CD4-positive, alpha-beta T cell (primary cell): ENCODE results near the gene TARDBP. TPM values are rescaled to one million over a fixed set of nuclear protein-coding genes. Genes with fewer than 3 reads are reported as not detected.
"Not testable (repeated sequence)": the region's sequence is repeated elsewhere in the genome, so short reads cannot be mapped to it uniquely, and the experiment has no call there.

ENCODE experiments used
- ATAC-seq: fragments of 200-7000 bp; cut with Tn5 transposase; one replicate; pipeline ENCODE4 v1.10.0; 2022; ENCODE audit warnings: mild to moderate bottlenecking; ENCODE audit not compliant: poor library complexity
- CTCF ChIA-PET: fragments of 350-600 bp; sonication (Branson Sonifier 250); formaldehyde crosslinking; loops from one replicate; lab custom pipeline; 2021; ENCODE audit warnings: antibody characterized with exemption, inconsistent platforms; lab: Charles Lee
- POLR2A ChIA-PET: fragments of 350-600 bp; sonication (Branson Sonifier 250); formaldehyde crosslinking; loops from one replicate; lab custom pipeline; 2021; ENCODE audit warnings: antibody characterized with exemption, inconsistent platforms; lab: Charles Lee
- DNase-seq, 14 experiments: peaks; one replicate each; pipeline ENCODE4 v3.0.0-alpha.2; 2013 to 2020; ENCODE audit warnings: mixed read lengths in 2 of 14
- H3K27ac ChIP-seq, 2 donors: one replicate each; pipeline versions ENCODE4 v1.5.1 to v1.7.0; 2013; ENCODE audit warnings: low read length in 2 of 2, low read depth in 1 of 2, mild to moderate bottlenecking in 1 of 2
- H3K27me3 ChIP-seq, 2 experiments: 1 replicate in 1 of 2; 2 replicates in 1 of 2; pipeline versions ENCODE4 v1.6.1 to v1.7.0; 2013; ENCODE audit warnings: low read length in 2 of 2, control low read depth in 1 of 2, mild to moderate bottlenecking in 1 of 2, moderate library complexity in 1 of 2; ENCODE audit not compliant: insufficient read depth in 2 of 2, control insufficient read depth in 1 of 2
- H3K36me3 ChIP-seq: one replicate; pipeline ENCODE4 v1.6.1; 2013; ENCODE audit warnings: low read length, control low read depth; ENCODE audit not compliant: insufficient read depth
- H3K4me1 ChIP-seq: one replicate; pipeline ENCODE4 v1.6.1; 2013; ENCODE audit warnings: low read length, control low read depth; ENCODE audit not compliant: insufficient read depth
- H3K4me3 ChIP-seq: one replicate; pipeline ENCODE4 v1.5.1; 2013; ENCODE audit warnings: mild to moderate bottlenecking, low read length, moderate library complexity
- H3K9me3 ChIP-seq, 2 experiments: 1 replicate in 1 of 2; 2 replicates in 1 of 2; pipeline versions ENCODE4 v1.6.1 to v1.7.0; 2013; ENCODE audit warnings: low read length in 2 of 2, mild to moderate bottlenecking in 2 of 2, control low read depth in 1 of 2, moderate library complexity in 1 of 2; ENCODE audit not compliant: control insufficient read depth in 1 of 2, insufficient read depth in 1 of 2
- H3K27ac Mint-ChIP-seq: one replicate; pipeline ENCODE4 v1.8.0; 2020; ENCODE audit warnings: mixed read lengths
- H3K27me3 Mint-ChIP-seq: one replicate; pipeline ENCODE4 v1.8.0; 2021; ENCODE audit warnings: mixed read lengths
- H3K36me3 Mint-ChIP-seq: one replicate; pipeline ENCODE4 v1.8.0; 2021; ENCODE audit warnings: low read depth, mixed read lengths
- H3K4me1 Mint-ChIP-seq: one replicate; pipeline ENCODE4 v1.8.0; 2021; ENCODE audit warnings: low read depth, mixed read lengths
- H3K4me3 Mint-ChIP-seq: one replicate; pipeline ENCODE4 v1.8.0; 2020; ENCODE audit warnings: mild to moderate bottlenecking, mixed read lengths
- H3K9me3 Mint-ChIP-seq: one replicate; pipeline ENCODE4 v1.8.0; 2020; ENCODE audit warnings: mixed read lengths
- CTCF ChIP-seq: fragments of 200-600 bp; IDR thresholded peaks from one replicate; pipeline ENCODE4 v1.8.0; 2022; ENCODE audit warnings: antibody characterized with exemption, mild to moderate bottlenecking
- intact Hi-C, 2 experiments: fragments of 100-400 bp; cut with DNase I in 1 of 2; cut with micrococcal nuclease in 1 of 2; formaldehyde crosslinking; loops; one replicate each; pipeline versions ENCODE4 v1.15.1 to v1.9.0; 2023 to 2025; cut with DNase I, micrococcal nuclease
- total RNA-seq, 174 experiments: library from RNA in 2 of 174; stranded (reverse) in 2 of 174; gene quantifications; one replicate each; pipeline ENCODE4 v1.2.3 and lab custom pipeline; 2021 to 2026

The TARDBP gene
- total RNA-seq, 2 experiments from 2014 or later, result 141 to 149 TPM

DNA sequence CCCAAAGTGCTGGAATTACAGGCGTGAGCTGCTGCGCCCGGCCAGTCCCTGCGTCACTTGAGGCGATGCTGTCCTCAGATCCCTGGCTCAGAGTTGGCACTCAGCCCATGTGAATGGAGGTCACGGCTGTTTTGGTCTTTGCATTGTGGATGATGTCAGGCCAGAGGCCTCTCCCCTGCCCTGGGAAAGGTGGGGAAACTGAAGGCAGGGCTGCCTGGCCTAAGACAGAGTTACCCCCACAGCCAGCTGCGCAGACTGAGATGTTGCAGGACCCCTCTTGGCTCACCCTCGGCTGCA lies 33.8 kb downstream of the TARDBP start:
- H3K36me3 Mint-ChIP-seq, result no peaks in the 10 kb centered on the region
- H3K36me3 ChIP-seq, result no peaks in the 10 kb centered on the region
- ChIA-PET POLR2A (no interaction called here), CTCF (no interaction called here)
- intact Hi-C loops, result no loop called here
- no peak overlapping the region for H3K4me3 ChIP-seq
- H3K4me1 ChIP-seq, result no peaks in the 10 kb centered on the region
- H3K27me3 Mint-ChIP-seq, result no peaks in the 10 kb centered on the region
- H3K4me1 Mint-ChIP-seq, result no peaks in the 10 kb centered on the region
- no peak overlapping the region for H3K4me3 Mint-ChIP-seq
- no peaks in the 10 kb centered on the region for H3K27me3 ChIP-seq
- DNase-seq (no peak), ATAC-seq (no peak)
- no peaks in the 10 kb centered on the region for H3K9me3 Mint-ChIP-seq
- H3K27ac Mint-ChIP-seq, result no peak overlapping the region
- H3K9me3 ChIP-seq, result no peaks in the 10 kb centered on the region
- no peak for TF ChIP-seq CTCF
- H3K27ac ChIP-seq, result no peak overlapping the region

DNA sequence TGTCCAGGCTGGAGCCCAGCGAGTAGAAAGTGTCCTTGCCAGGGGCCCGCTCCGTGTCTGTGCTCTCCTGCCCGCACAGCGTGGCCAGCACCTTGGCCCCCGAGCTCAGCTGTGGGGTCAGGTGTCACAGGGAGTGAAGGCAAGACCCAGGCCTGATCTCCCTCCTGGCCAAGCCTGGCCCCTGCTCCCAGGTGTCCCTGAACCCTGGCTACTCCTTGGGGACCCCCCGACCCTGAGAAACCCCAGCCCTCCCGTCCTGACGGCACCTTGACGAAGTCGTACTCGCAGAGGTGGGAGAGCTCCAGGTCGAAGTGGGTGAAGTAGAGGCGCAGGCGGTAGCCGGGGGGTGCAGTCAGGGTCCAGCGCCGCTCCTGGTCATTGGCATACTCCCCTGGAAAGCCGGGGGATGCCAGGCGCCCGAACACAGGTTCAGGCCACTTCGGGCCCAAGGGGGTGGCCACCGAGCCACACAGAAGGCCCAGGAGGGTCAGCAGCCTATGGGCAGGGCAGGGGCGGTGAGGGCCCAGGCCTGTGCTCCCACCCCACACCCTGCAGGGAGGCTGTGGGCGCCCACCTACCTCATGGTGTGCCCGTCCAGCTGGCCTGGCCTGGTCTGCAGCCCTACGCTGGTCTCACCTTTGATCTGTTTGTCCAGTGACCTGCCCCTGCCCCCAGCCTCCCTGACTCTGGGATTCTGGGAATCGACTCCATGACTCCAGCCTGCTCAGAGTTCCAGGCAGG lies 34.3 kb downstream of the TARDBP start, which contains the start of gene MASP2:
MASP2 (minus strand) TSS at position 615 of the 741 bp plus-strand sequence; CDS start at position 583, 32 bp downstream.
- intact Hi-C loops, result no loop called here
- no peaks in the 10 kb centered on the region for H3K4me1 Mint-ChIP-seq
- no peak for TF ChIP-seq CTCF
- no peaks in the 10 kb centered on the region for H3K36me3 Mint-ChIP-seq
- no peak for DNase-seq
- no peaks in the 10 kb centered on the region for H3K36me3 ChIP-seq
- H3K4me1 ChIP-seq, result no peaks in the 10 kb centered on the region
- ChIA-PET CTCF (no interaction called here), POLR2A (no interaction called here)
- H3K27me3 ChIP-seq, result no peaks in the 10 kb centered on the region
- no peak within 1 kb of the TSS for H3K4me3 ChIP-seq
- no peak for ATAC-seq
- no peak within 1 kb of the TSS for H3K4me3 Mint-ChIP-seq
- no peaks in the 10 kb centered on the region for H3K9me3 Mint-ChIP-seq
- H3K9me3 ChIP-seq, result no peaks in the 10 kb centered on the region
- H3K27ac ChIP-seq, result no peak within 1 kb of the TSS
- no peak within 1 kb of the TSS for H3K27ac Mint-ChIP-seq
- H3K27me3 Mint-ChIP-seq, result no peaks in the 10 kb centered on the region

GRCh38 chr1:11051121-11051520 lies 38.7 kb downstream of the TARDBP start:
- H3K9me3 Mint-ChIP-seq, H3K27ac ChIP-seq, H3K4me3 ChIP-seq, H3K4me3 Mint-ChIP-seq, H3K9me3 ChIP-seq, H3K36me3 ChIP-seq, H3K27me3 ChIP-seq, H3K27me3 Mint-ChIP-seq, DNase-seq, intact Hi-C loops, H3K36me3 Mint-ChIP-seq, H3K4me1 Mint-ChIP-seq, H3K4me1 ChIP-seq, H3K27ac Mint-ChIP-seq, ATAC-seq: not testable (repeated sequence)
- CTCF ChIA-PET, result interaction anchor here (2.1 kb wide), 1 partner anchor 13 kb away, joined by 7 read pairs; no protein-coding TSS in a partner anchor
- POLR2A ChIA-PET, result interaction anchor here (2.1 kb wide), 1 partner anchor 13 kb away, joined by 6 read pairs; no protein-coding TSS in a partner anchor
